HepG2 (cell line): Measurements from ENCODE around the gene PLVAP. TPM values are rescaled to one million over a fixed set of nuclear protein-coding genes. Genes with fewer than 3 reads are reported as not detected.
A peak's percentile ranks its signal among the peaks of the same experiment; 100 is the strongest.

Experiments
- ATF7 ChIP-seq, 2 experiments: fragments of 450-650 bp in 1 of 2; sonication (generic) in 1 of 2; formaldehyde crosslinking in 1 of 2; IDR thresholded peaks; 2 replicates each; pipeline versions ENCODE4 v1.4.0 to v1.6.1; 2016 to 2020; ENCODE audit warnings: antibody characterized with exemption in 1 of 2, mild to moderate bottlenecking in 1 of 2, missing genetic modification reagents in 1 of 2
- ATF7-NPFF ChIP-seq: sonication (generic); formaldehyde crosslinking; IDR thresholded peaks from 2 replicates; pipeline ENCODE4 v1.8.1; 2023; ENCODE audit warnings: mild to moderate bottlenecking, low read depth, missing genetic modification reagents, moderate library complexity
- CBX1 ChIP-seq: IDR thresholded peaks from one replicate; pipeline ENCODE4 v1.6.1; 2016; ENCODE audit warnings: antibody characterized with exemption, low read depth
- DR1 ChIP-seq: sonication (generic); formaldehyde crosslinking; IDR thresholded peaks from 2 replicates; pipeline ENCODE4 v1.8.0; 2021; ENCODE audit warnings: mild to moderate bottlenecking, missing genetic modification reagents, inconsistent platforms
- FOXA3 ChIP-seq: IDR thresholded peaks from 2 replicates; pipeline ENCODE4 v1.6.1; 2016; ENCODE audit warnings: missing genetic modification reagents, missing compliant biosample characterization
- HNRNPH1 ChIP-seq: fragments of 200-400 bp; formaldehyde crosslinking; optimal IDR thresholded peaks from 2 replicates; pipeline ENCODE3; 2017; ENCODE audit warnings: mild to moderate bottlenecking, low read depth, low read length
- IRF9 ChIP-seq: sonication (generic); formaldehyde crosslinking; IDR thresholded peaks from 2 replicates; pipeline ENCODE4 v1.8.0; 2022; ENCODE audit warnings: missing genetic modification reagents, mild to moderate bottlenecking, borderline replicate concordance
- KDM2A ChIP-seq: sonication (generic); formaldehyde crosslinking; IDR thresholded peaks from 2 replicates; pipeline ENCODE4 v1.4.0; 2020; ENCODE audit warnings: low read depth, missing genetic modification reagents, borderline replicate concordance
- NFATC3 ChIP-seq: sonication (generic); formaldehyde crosslinking; IDR thresholded peaks from 2 replicates; pipeline ENCODE4 v1.5.1; 2020; ENCODE audit warnings: mild to moderate bottlenecking, missing genetic modification reagents
- NFYB ChIP-seq: sonication (generic); formaldehyde crosslinking; IDR thresholded peaks from 2 replicates; pipeline ENCODE4 v1.4.0; 2020; ENCODE audit warnings: missing genetic modification reagents
- POGK ChIP-seq: sonication (generic); formaldehyde crosslinking; conservative IDR thresholded peaks from 2 replicates; pipeline ENCODE4 v1.8.0; 2022; ENCODE audit warnings: mild to moderate bottlenecking, moderate library complexity, missing genetic modification reagents
- PPARG ChIP-seq: conservative IDR thresholded peaks from 2 replicates; pipeline ENCODE4 v1.6.1; 2016; ENCODE audit warnings: missing biosample characterization, missing genetic modification reagents
- PRMT3 ChIP-seq: sonication (generic); formaldehyde crosslinking; IDR thresholded peaks from 2 replicates; pipeline ENCODE4 v1.8.1; 2022; ENCODE audit warnings: low read depth, mild to moderate bottlenecking, moderate library complexity, missing genetic modification reagents, borderline replicate concordance
- SNAPC2 ChIP-seq: sonication (generic); formaldehyde crosslinking; IDR thresholded peaks from 2 replicates; pipeline ENCODE4 v1.8.1; 2022; ENCODE audit warnings: mild to moderate bottlenecking, missing genetic modification reagents
- SNRNP70 ChIP-seq: fragments of 200-400 bp; formaldehyde crosslinking; IDR thresholded peaks from 2 replicates; pipeline ENCODE4 v1.6.1; 2017; ENCODE audit warnings: mild to moderate bottlenecking, low read depth, low read length, moderate library complexity
- SP1 ChIP-seq, 2 experiments: fragments of 450-650 bp in 1 of 2; sonication (generic) in 1 of 2; formaldehyde crosslinking in 1 of 2; IDR thresholded peaks; 2 replicates each; pipeline versions ENCODE4 v1.4.0 to v1.6.1; 2016 to 2020; ENCODE audit warnings: missing genetic modification reagents in 1 of 2
- TFDP1 ChIP-seq: IDR thresholded peaks from 2 replicates; pipeline ENCODE4 v1.6.1; 2016; ENCODE audit warnings: missing compliant biosample characterization, missing genetic modification reagents, borderline replicate concordance
- ZNF251 ChIP-seq: sonication (generic); formaldehyde crosslinking; IDR thresholded peaks from 2 replicates; pipeline ENCODE4 v1.9.0; 2021; ENCODE audit warnings: mild to moderate bottlenecking, missing genetic modification reagents
- ZNF382 ChIP-seq: sonication (generic); formaldehyde crosslinking; IDR thresholded peaks from 2 replicates; pipeline ENCODE4 v1.5.0; 2020; ENCODE audit warnings: missing genetic modification reagents, mild to moderate bottlenecking, borderline replicate concordance
- ZNF570 ChIP-seq: sonication (generic); formaldehyde crosslinking; IDR thresholded peaks from 2 replicates; pipeline ENCODE4 v1.4.0; 2020; ENCODE audit warnings: mild to moderate bottlenecking, missing genetic modification reagents, borderline replicate concordance
- polyA plus RNA-seq, 8 experiments: library from polyadenylated mRNA; depleted of rRNA in 3 of 8; stranded (reverse) in 7 of 8; unstranded in 1 of 8; fragments of >200 nt; fragmentation: Illumina TruSeq in 4 of 8; extraction: Trizol in 4 of 8; gene quantifications; 2 replicates each; pipeline versions ENCODE4 v1.2.1 to v1.2.3, GENCODE V29; 2011 to 2016; ENCODE audit warnings: low read depth in 4 of 8, missing spikeins in 1 of 8, mixed read lengths in 1 of 8; ENCODE audit not compliant: insufficient read depth in 1 of 8
- total RNA-seq, 5 experiments: library from RNA; depleted of rRNA; stranded (reverse); fragments of >200 nt; fragmentation: Illumina TruSeq; extraction: Trizol; gene quantifications; 2 replicates each; pipeline ENCODE4 v1.2.3, GENCODE V29; 2016; ENCODE audit warnings: low read depth in 1 of 5
- TF ChIP-seq, protein P1 (sequence below), 2 experiments: IDR thresholded peaks; 2 replicates each; pipeline ENCODE4 v1.6.1; 2011 to 2012; ENCODE audit warnings: low read length in 2 of 2, borderline replicate concordance in 1 of 2, low read depth in 1 of 2, mild to moderate bottlenecking in 1 of 2, moderate library complexity in 1 of 2

The PLVAP gene
- total and polyA plus RNA-seq, 2 of the 13 experiments (the other 11 are each of a cell fraction or from before 2014, with no cell fraction given): 0.26 TPM; not detected in 1

DNA sequence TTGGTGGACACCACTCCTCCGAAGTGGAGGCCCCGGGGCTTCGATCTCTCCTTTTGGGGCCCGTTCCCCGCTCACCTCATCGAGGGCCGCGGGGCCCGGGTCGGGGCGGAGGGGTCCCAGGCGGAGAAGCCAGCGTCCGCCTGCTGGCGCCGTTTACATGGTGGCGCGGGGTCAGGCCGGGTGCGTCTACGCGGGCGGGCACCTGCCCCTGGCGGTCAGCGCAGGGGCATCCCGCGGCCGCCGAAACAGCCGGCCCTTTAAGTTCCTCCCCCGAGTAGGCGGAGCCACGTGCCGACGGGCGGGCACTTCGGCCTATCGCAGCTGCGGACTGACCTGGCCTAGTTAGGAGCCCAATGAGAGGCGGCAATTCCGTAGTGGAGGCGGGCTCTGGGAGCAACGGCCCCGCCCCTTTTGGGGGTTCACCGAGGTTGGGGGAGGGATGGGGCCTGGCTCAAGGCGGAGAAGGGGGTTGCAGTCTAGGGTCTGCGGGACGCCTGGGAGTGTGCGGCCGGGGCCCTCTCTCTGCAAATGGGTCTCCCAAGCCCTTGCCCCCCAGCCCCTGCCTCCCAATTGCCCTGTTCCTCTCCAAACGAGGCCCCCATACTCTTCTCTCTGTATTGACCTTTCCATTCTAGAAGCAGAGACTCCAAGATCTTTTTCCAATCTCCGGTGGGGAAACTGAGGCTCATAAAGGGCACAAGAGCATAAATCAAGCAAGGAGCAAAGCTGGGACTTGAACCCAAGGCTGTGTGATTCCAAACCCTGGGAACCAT lies 73.8 kb downstream of the PLVAP start, which contains the start of gene ABHD8 (continued):
- TF ChIP-seq ZNF570 (no peak), IRF9 (peak; percentile 36; the same call in 1 of the 2 replicates), POGK (CRISPR knock-in tag) (peak; percentile 56; the same call in 1 of the 2 replicates), TFDP1 (CRISPR knock-in tag) (peak; percentile 51; the same call in 1 of the 2 replicates), ATF7-NPFF (CRISPR knock-in tag) (no peak), PPARG (CRISPR knock-in tag) (peak; percentile 57; the same call in 1 of the 2 replicates), ZNF251 (no peak), KDM2A (CRISPR knock-in tag) (peak; percentile 71), FOXA3 (CRISPR knock-in tag) (peak; percentile 76), DR1 (CRISPR knock-in tag) (peak; percentile 60; the same call in 1 of the 2 replicates), NFYB (CRISPR knock-in tag) (peak; percentile 91), ATF7 (IDR thresholded peaks at IDR 0.05) (no peak), ATF7 (CRISPR knock-in tag; IDR thresholded peaks at IDR 0.05) (no peak; the same call in 1 of the 2 replicates), SP1 (IDR thresholded peaks at IDR 0.05) (peak; percentile 57; the same call in 1 of the 2 replicates), SP1 (CRISPR knock-in tag; IDR thresholded peaks at IDR 0.05) (peak; percentile 99), ZNF382 (no peak), SNRNP70 (no peak), CBX1 (peak; percentile 70), SNAPC2 (CRISPR knock-in tag) (no peak), PRMT3 (CRISPR knock-in tag) (no peak), HNRNPH1 (no peak), NFATC3 (CRISPR knock-in tag) (no peak)
- TF ChIP-seq, protein P1, sequence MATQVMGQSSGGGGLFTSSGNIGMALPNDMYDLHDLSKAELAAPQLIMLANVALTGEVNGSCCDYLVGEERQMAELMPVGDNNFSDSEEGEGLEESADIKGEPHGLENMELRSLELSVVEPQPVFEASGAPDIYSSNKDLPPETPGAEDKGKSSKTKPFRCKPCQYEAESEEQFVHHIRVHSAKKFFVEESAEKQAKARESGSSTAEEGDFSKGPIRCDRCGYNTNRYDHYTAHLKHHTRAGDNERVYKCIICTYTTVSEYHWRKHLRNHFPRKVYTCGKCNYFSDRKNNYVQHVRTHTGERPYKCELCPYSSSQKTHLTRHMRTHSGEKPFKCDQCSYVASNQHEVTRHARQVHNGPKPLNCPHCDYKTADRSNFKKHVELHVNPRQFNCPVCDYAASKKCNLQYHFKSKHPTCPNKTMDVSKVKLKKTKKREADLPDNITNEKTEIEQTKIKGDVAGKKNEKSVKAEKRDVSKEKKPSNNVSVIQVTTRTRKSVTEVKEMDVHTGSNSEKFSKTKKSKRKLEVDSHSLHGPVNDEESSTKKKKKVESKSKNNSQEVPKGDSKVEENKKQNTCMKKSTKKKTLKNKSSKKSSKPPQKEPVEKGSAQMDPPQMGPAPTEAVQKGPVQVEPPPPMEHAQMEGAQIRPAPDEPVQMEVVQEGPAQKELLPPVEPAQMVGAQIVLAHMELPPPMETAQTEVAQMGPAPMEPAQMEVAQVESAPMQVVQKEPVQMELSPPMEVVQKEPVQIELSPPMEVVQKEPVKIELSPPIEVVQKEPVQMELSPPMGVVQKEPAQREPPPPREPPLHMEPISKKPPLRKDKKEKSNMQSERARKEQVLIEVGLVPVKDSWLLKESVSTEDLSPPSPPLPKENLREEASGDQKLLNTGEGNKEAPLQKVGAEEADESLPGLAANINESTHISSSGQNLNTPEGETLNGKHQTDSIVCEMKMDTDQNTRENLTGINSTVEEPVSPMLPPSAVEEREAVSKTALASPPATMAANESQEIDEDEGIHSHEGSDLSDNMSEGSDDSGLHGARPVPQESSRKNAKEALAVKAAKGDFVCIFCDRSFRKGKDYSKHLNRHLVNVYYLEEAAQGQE (IDR thresholded peaks at IDR 0.05; ENCODE audit: borderline replicate concordance in 1 of 2, low read depth in 1 of 2, low read length in 2 of 2): no peak
